ENCODE measurements around the gene DIPK1A. TPM values are rescaled to one million over a fixed set of nuclear protein-coding genes. Genes with fewer than 3 reads are reported as not detected.
A peak's percentile ranks its signal among the peaks of the same experiment; 100 is the strongest.

The DIPK1A gene
- total RNA-seq, 1 donor from 2014 or later, result 3.6 TPM

GRCh38 chr1:92879316-92879968 lies 81.8 kb downstream of the DIPK1A start:
- Histone ChIP-seq H3K4me3 (no peak overlapping the region), H3K27ac (no peak overlapping the region), H4K20me1 (ENCODE audit: low read depth) (no peaks in the 10 kb centered on the region), H3F3A (ENCODE audit: low read depth) (no peaks in the 10 kb centered on the region), H3K36me3 (no peaks in the 10 kb centered on the region), H3K9me3 (ENCODE audit: low read depth) (no peaks in the 10 kb centered on the region), H3K27me3 (no peaks in the 10 kb centered on the region), H3K4me2 (no peak overlapping the region), H2AFZ (replicated peaks) (no peak overlapping the region), H3K9ac (no peak overlapping the region), H3K4me1 (peaks cover 15% of the 10 kb centered on the region), H3K79me2 (ENCODE audit: low read depth) (no peaks in the 10 kb centered on the region)
- TF ChIP-seq EZH2 (IDR thresholded peaks at IDR 0.05) (no peak), CTCF (IDR thresholded peaks at IDR 0.05) (no peak), EZH2phosphoT487 (IDR thresholded peaks at IDR 0.05) (no peak)
- H3K4me3 Mint-ChIP-seq, result no peak overlapping the region
- H3K4me1 Mint-ChIP-seq, result no peaks in the 10 kb centered on the region
- H3K9me3 Mint-ChIP-seq, result no peaks in the 10 kb centered on the region
- H3K27me3 Mint-ChIP-seq (ENCODE audit: insufficient read depth, low read depth), result no peaks in the 10 kb centered on the region
- no peak overlapping the region for H3K27ac Mint-ChIP-seq
- no peaks in the 10 kb centered on the region for H3K36me3 Mint-ChIP-seq
- no peak for DNase-seq (ENCODE audit: low spot score)

GRCh38 chr1:92877792-92878191 lies 83.5 kb downstream of the DIPK1A start:
- Histone ChIP-seq H3K79me2 (ENCODE audit: low read depth) (no peaks in the 10 kb centered on the region), H3K36me3 (no peaks in the 10 kb centered on the region), H3K9ac (no peak overlapping the region), H3K4me3 (no peak overlapping the region), H3K27ac (no peak overlapping the region), H4K20me1 (ENCODE audit: low read depth) (no peaks in the 10 kb centered on the region), H3K4me2 (peak overlapping the region; percentile 23), H3K4me1 (peaks cover 15% of the 10 kb centered on the region), H2AFZ (replicated peaks) (no peak overlapping the region), H3K27me3 (no peaks in the 10 kb centered on the region), H3K9me3 (ENCODE audit: low read depth) (no peaks in the 10 kb centered on the region), H3F3A (ENCODE audit: low read depth) (no peaks in the 10 kb centered on the region)
- H3K4me1 Mint-ChIP-seq, result no peaks in the 10 kb centered on the region
- peaks cover 4% of the 10 kb centered on the region for H3K9me3 Mint-ChIP-seq
- no peak for DNase-seq (ENCODE audit: low spot score)
- no peaks in the 10 kb centered on the region for H3K27me3 Mint-ChIP-seq (ENCODE audit: insufficient read depth, low read depth)
- H3K36me3 Mint-ChIP-seq, result no peaks in the 10 kb centered on the region
- H3K4me3 Mint-ChIP-seq, result no peak overlapping the region
- no peak overlapping the region for H3K27ac Mint-ChIP-seq
- TF ChIP-seq EZH2 (IDR thresholded peaks at IDR 0.05) (no peak), EZH2phosphoT487 (IDR thresholded peaks at IDR 0.05) (no peak), CTCF (IDR thresholded peaks at IDR 0.05) (no peak)

GRCh38 chr1:92877081-92877711 lies 84.1 kb downstream of the DIPK1A start:
- no peak for TF ChIP-seq CTCF (IDR thresholded peaks at IDR 0.05)
- peak overlapping the region; percentile 22 for H3K27ac ChIP-seq
- H3K27ac Mint-ChIP-seq, result no peak overlapping the region

More at GRCh38 chr1:92877081-92877711, 84.1 kb downstream of the DIPK1A start:
- Histone ChIP-seq H4K20me1 (ENCODE audit: low read depth) (no peaks in the 10 kb centered on the region), H3F3A (ENCODE audit: low read depth) (no peaks in the 10 kb centered on the region), H3K9ac (no peak overlapping the region), H3K4me1 (peaks cover 15% of the 10 kb centered on the region), H3K9me3 (ENCODE audit: low read depth) (no peaks in the 10 kb centered on the region), H3K4me2 (peak overlapping the region; percentile 23), H2AFZ (replicated peaks) (peak overlapping the region; percentile 12), H3K27me3 (no peaks in the 10 kb centered on the region), H3K79me2 (ENCODE audit: low read depth) (no peaks in the 10 kb centered on the region), H3K4me3 (no peak overlapping the region), H3K36me3 (no peaks in the 10 kb centered on the region)
- H3K9me3 Mint-ChIP-seq, result peaks cover 7% of the 10 kb centered on the region
- H3K36me3 Mint-ChIP-seq, result peaks cover 1% of the 10 kb centered on the region
- H3K4me1 Mint-ChIP-seq, result no peaks in the 10 kb centered on the region
- peak; percentile 5 for DNase-seq (ENCODE audit: low spot score)
- H3K4me3 Mint-ChIP-seq, result no peak overlapping the region
- no peaks in the 10 kb centered on the region for H3K27me3 Mint-ChIP-seq (ENCODE audit: insufficient read depth, low read depth)

All from neural progenitor cell (in vitro differentiated cells).